CD4-positive, alpha-beta memory T cell (primary cell): ENCODE measurements around the gene HDAC4. TPM values are rescaled to one million over a fixed set of nuclear protein-coding genes. Genes with fewer than 3 reads are reported as not detected.
A peak's percentile ranks its signal among the peaks of the same experiment; 100 is the strongest.

Experiments
- CTCF ChIA-PET: fragments of 350-600 bp; sonication (Branson Sonifier 250); formaldehyde crosslinking; loops from one replicate; lab custom pipeline; 2021; ENCODE audit warnings: inconsistent platforms; ENCODE audit not compliant: partially characterized antibody; lab: Charles Lee
- POLR2A ChIA-PET: fragments of 350-600 bp; sonication (Branson Sonifier 250); formaldehyde crosslinking; loops from one replicate; lab custom pipeline; 2021; ENCODE audit not compliant: partially characterized antibody; lab: Charles Lee
- DNase-seq, 5 donors: peaks; one replicate each; pipeline versions ENCODE4 v3.0.0 to v3.0.0-alpha.2; 2020 to 2022; ENCODE audit warnings: mixed read lengths in 1 of 5
- H3K27ac ChIP-seq: one replicate; pipeline ENCODE4 v1.7.0; 2013; ENCODE audit warnings: low read depth, low read length
- H3K27me3 ChIP-seq: 2 replicates; pipeline ENCODE4 v1.7.0; 2013; ENCODE audit warnings: mild to moderate bottlenecking, low read length, moderate library complexity; ENCODE audit not compliant: insufficient read depth
- H3K36me3 ChIP-seq: 2 replicates; pipeline ENCODE4 v1.7.0; 2013; ENCODE audit warnings: mild to moderate bottlenecking, low read length, moderate library complexity; ENCODE audit not compliant: insufficient read depth
- H3K4me1 ChIP-seq: 2 replicates; pipeline ENCODE4 v1.7.0; 2013; ENCODE audit warnings: mild to moderate bottlenecking, low read length, moderate library complexity; ENCODE audit not compliant: insufficient read depth
- H3K4me3 ChIP-seq, 2 donors: one replicate each; pipeline ENCODE4 v1.7.0; 2013; ENCODE audit warnings: low read length in 2 of 2, mild to moderate bottlenecking in 1 of 2
- H3K9me3 ChIP-seq, 2 donors: one replicate each; pipeline ENCODE4 v1.7.0; 2013; ENCODE audit warnings: low read length in 2 of 2, control low read depth in 1 of 2; ENCODE audit not compliant: control insufficient read depth in 1 of 2
- H3K27ac Mint-ChIP-seq, 7 donors: one replicate each; pipeline ENCODE4 v1.8.0; 2020 to 2021; ENCODE audit warnings: mixed read lengths in 7 of 7, mild to moderate bottlenecking in 6 of 7, inconsistent platforms in 3 of 7, moderate library complexity in 3 of 7
- H3K27me3 Mint-ChIP-seq, 2 donors: one replicate each; pipeline ENCODE4 v1.8.0; 2020 to 2021; ENCODE audit warnings: mixed read lengths in 2 of 2
- H3K36me3 Mint-ChIP-seq, 2 donors: one replicate each; pipeline ENCODE4 v1.8.0; 2020 to 2021; ENCODE audit warnings: mixed read lengths in 2 of 2, inconsistent platforms in 1 of 2, mild to moderate bottlenecking in 1 of 2
- H3K4me1 Mint-ChIP-seq, 4 donors: one replicate each; pipeline ENCODE4 v1.8.0; 2020 to 2021; ENCODE audit warnings: mixed read lengths in 4 of 4, mild to moderate bottlenecking in 1 of 4
- H3K4me3 Mint-ChIP-seq, 8 donors: one replicate each; pipeline ENCODE4 v1.8.0; 2020 to 2021; ENCODE audit warnings: mixed read lengths in 8 of 8, mild to moderate bottlenecking in 7 of 8, moderate library complexity in 6 of 8, inconsistent platforms in 3 of 8
- H3K9me3 Mint-ChIP-seq, 8 donors: one replicate each; pipeline ENCODE4 v1.8.0; 2020 to 2021; ENCODE audit warnings: mixed read lengths in 8 of 8, mild to moderate bottlenecking in 5 of 8, inconsistent platforms in 3 of 8, moderate library complexity in 1 of 8
- intact Hi-C: fragments of 100-400 bp; cut with micrococcal nuclease; formaldehyde crosslinking; loops from one replicate; pipeline ENCODE4 v1.15.1; 2023
- polyA plus RNA-seq, 2 donors: library from polyadenylated mRNA; unstranded; fragments of 300-500 nt; fragmentation: Illumina TruSeq; gene quantifications; one replicate each; pipeline ENCODE4 v1.2.3, GENCODE V29; 2021
- total RNA-seq, 2 experiments: library from RNA; stranded (reverse); gene quantifications; one replicate each; pipeline ENCODE4 v1.2.3, GENCODE V29; 2021

Gene HDAC4
- total and polyA plus RNA-seq, 4 experiments from 2014 or later = 1.4 to 59.7 (median 30.4) TPM

DNA sequence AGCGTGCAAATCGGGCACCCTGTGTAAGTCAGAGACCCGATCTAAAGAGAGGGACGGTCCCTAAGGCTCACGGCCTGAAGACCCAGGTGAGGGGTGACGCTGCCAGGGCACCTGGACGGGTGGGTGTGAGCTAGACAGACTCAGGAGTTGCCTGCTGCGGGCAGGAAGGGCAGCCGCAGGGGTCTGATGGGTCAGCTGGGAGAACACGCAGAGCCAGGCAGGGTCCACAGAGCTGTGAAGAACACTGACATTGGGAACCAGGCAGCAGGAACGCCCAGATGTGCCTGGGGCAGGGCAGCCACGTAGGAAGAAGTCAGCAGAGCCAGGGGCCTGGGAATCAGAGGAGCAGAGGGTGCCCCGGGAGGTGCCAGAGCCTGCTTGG lies 25.9 kb downstream of the HDAC4 start:
- H3K36me3 Mint-ChIP-seq = peaks cover 0 to 1% of the 10 kb centered on the region in 2 donors
- H3K27ac Mint-ChIP-seq = peak overlapping the region in 1 of 7 donors; percentile 30
- peaks cover 0 to 7% (median 6%) of the 10 kb centered on the region in 4 donors for H3K4me1 Mint-ChIP-seq
- ChIA-PET POLR2A (no interaction called here), CTCF (no interaction called here)
- Histone ChIP-seq H3K4me1 (peaks cover 25% of the 10 kb centered on the region), H3K9me3 (no peaks in the 10 kb centered on the region), H3K27me3 (no peaks in the 10 kb centered on the region), H3K27ac (no peak overlapping the region), H3K36me3 (no peaks in the 10 kb centered on the region), H3K4me3 (no peak overlapping the region)
- no peak overlapping the region for H3K4me3 Mint-ChIP-seq
- DNase-seq = no peak
- intact Hi-C loops = no loop called here
- no peaks in the 10 kb centered on the region for H3K27me3 Mint-ChIP-seq
- H3K9me3 Mint-ChIP-seq = no peaks in the 10 kb centered on the region

GRCh38 chr2:239372835-239373234 lies 28.0 kb downstream of the HDAC4 start:
- no peak overlapping the region for H3K4me3 ChIP-seq
- intact Hi-C loops = no loop called here
- Mint-ChIP-seq H3K27me3 (no peaks in the 10 kb centered on the region), H3K9me3 (no peaks in the 10 kb centered on the region), H3K27ac (no peak overlapping the region), H3K4me1 (peaks cover 0 to 10% (median 5%) of the 10 kb centered on the region in 4 donors), H3K4me3 (no peak overlapping the region), H3K36me3 (peaks cover 2 to 3% of the 10 kb centered on the region in 2 donors)
- no peak for DNase-seq
- H3K36me3 ChIP-seq = no peaks in the 10 kb centered on the region
- no peak overlapping the region for H3K27ac ChIP-seq
- CTCF ChIA-PET = no interaction called here
- POLR2A ChIA-PET = no interaction called here
- no peaks in the 10 kb centered on the region for H3K27me3 ChIP-seq
- peaks cover 38% of the 10 kb centered on the region for H3K4me1 ChIP-seq
- no peaks in the 10 kb centered on the region for H3K9me3 ChIP-seq

GRCh38 chr2:239371726-239372686 lies 28.8 kb downstream of the HDAC4 start:
- POLR2A ChIA-PET = no interaction called here
- Histone ChIP-seq H3K36me3 (no peaks in the 10 kb centered on the region), H3K4me1 (peaks cover 38% of the 10 kb centered on the region), H3K27me3 (no peaks in the 10 kb centered on the region), H3K27ac (peak overlapping the region; percentile 82), H3K4me3 (no peak overlapping the region), H3K9me3 (no peaks in the 10 kb centered on the region)
- no peak overlapping the region for H3K4me3 Mint-ChIP-seq
- intact Hi-C loops = no loop called here
- H3K9me3 Mint-ChIP-seq = no peaks in the 10 kb centered on the region
- H3K27me3 Mint-ChIP-seq = no peaks in the 10 kb centered on the region
- H3K4me1 Mint-ChIP-seq = peaks cover 0 to 10% (median 5%) of the 10 kb centered on the region in 4 donors
- CTCF ChIA-PET = no interaction called here
- DNase-seq = no peak
- peaks cover 2 to 3% of the 10 kb centered on the region in 2 donors for H3K36me3 Mint-ChIP-seq
- H3K27ac Mint-ChIP-seq = no peak overlapping the region

- Mint-ChIP-seq H3K27ac (no peak overlapping the region), H3K4me1 (peaks cover 0 to 12% (median 8%) of the 10 kb centered on the region in 4 donors), H3K4me3 (peak overlapping the region in 2 of 8 donors; percentile 15 to 84), H3K36me3 (peaks cover 2 to 3% of the 10 kb centered on the region in 2 donors), H3K27me3 (no peaks in the 10 kb centered on the region), H3K9me3 (no peaks in the 10 kb centered on the region)
- H3K4me1 ChIP-seq = peaks cover 38% of the 10 kb centered on the region
- H3K27ac ChIP-seq = peak overlapping the region; percentile 82
- no peak for DNase-seq
- ChIA-PET POLR2A (interaction anchor here (0.9 to 2.5 kb wide), 5 partner anchors 10 to 140 kb away, joined by 3 to 32 read pairs (median 15); partner anchors contain the start of gene HDAC4), CTCF (interaction anchor here (0.9 to 2.3 kb wide), 3 partner anchors 10 to 104 kb away, joined by 3 to 13 read pairs (median 5); no protein-coding TSS in a partner anchor)
- H3K36me3 ChIP-seq = no peaks in the 10 kb centered on the region
- H3K4me3 ChIP-seq = no peak overlapping the region
- intact Hi-C loops = no loop called here
- no peaks in the 10 kb centered on the region for H3K9me3 ChIP-seq
- no peaks in the 10 kb centered on the region for H3K27me3 ChIP-seq
Measured at GRCh38 chr2:239370876-239371725, 29.7 kb downstream of the HDAC4 start.

DNA sequence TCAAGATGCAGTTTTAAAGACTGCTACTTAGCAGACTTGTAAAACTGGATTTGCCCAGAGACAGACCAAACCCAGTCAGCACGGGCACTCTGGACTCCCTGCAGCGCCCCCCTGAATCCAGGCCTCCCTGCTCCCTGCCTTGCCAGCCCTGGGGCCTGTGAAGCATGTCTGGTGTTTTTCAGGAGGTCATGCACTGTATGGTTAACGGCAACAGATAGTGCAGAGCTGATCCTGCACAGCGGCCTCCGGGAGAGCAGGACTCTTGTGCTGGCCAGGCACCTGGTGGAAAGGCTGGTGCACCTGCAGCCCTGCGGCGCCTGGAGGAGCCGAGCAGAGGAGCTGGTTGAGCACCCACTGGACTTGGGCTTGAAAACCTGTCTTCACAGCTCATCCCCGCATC lies 30.4 kb downstream of the HDAC4 start:
- no peaks in the 10 kb centered on the region for H3K36me3 ChIP-seq
- Mint-ChIP-seq H3K4me1 (peaks cover 4 to 12% (median 9%) of the 10 kb centered on the region in 4 donors), H3K4me3 (peak overlapping the region in 7 of 8 donors; percentile 77 to 92 (median 84)), H3K27me3 (no peaks in the 10 kb centered on the region), H3K9me3 (no peaks in the 10 kb centered on the region), H3K36me3 (peaks cover 2 to 3% of the 10 kb centered on the region in 2 donors), H3K27ac (peak overlapping the region in 1 of 7 donors; percentile 99)
- intact Hi-C loops = no loop called here
- H3K4me3 ChIP-seq = peak overlapping the region in 1 of 2 donors; percentile 48
- ChIA-PET POLR2A (interaction anchor here (0.9 to 2.5 kb wide), 7 partner anchors 11 to 140 kb away, joined by 3 to 32 read pairs (median 5); partner anchors contain the start of gene HDAC4), CTCF (interaction anchor here (0.9 to 2.3 kb wide), 3 partner anchors 10 to 104 kb away, joined by 3 to 13 read pairs (median 5); no protein-coding TSS in a partner anchor)
- no peaks in the 10 kb centered on the region for H3K9me3 ChIP-seq
- H3K27ac ChIP-seq = peak overlapping the region; percentile 82
- no peaks in the 10 kb centered on the region for H3K27me3 ChIP-seq
- DNase-seq = no peak
- peaks cover 38% of the 10 kb centered on the region for H3K4me1 ChIP-seq

DNA sequence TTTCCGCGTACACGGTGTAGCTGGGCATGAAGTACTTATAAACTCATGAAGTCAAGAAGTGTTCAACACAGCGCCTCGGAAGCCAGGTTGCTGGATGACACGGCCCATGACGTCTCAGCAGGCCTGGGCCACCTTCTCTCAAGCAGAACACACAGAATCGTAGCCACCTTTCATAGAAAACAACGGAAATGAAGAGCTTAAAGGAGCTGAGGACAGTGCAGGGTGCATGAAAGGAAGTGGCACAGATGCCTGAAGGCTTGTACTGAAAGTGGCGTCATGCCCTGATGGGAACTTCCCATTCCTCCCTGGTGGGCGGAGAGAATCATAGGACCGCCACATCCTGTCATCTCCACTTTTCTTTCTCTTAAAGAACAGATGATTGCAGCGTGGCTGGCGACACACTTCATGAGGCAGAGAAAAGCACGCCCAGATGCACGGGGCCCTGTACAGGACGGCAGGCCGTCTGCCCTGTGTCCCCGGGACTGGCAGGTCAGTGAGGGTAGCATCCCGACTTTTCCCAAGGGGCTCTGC lies 31.1 kb downstream of the HDAC4 start:
- no peaks in the 10 kb centered on the region for H3K36me3 ChIP-seq
- DNase-seq = peak; percentile 80 to 95 (median 90)
- Mint-ChIP-seq H3K36me3 (peaks cover 2 to 3% of the 10 kb centered on the region in 2 donors), H3K4me3 (peak overlapping the region; percentile 77 to 92 (median 84)), H3K9me3 (no peaks in the 10 kb centered on the region), H3K4me1 (peaks cover 7 to 15% (median 11%) of the 10 kb centered on the region in 4 donors), H3K27ac (peak overlapping the region in 1 of 7 donors; percentile 99), H3K27me3 (no peaks in the 10 kb centered on the region)
- no peaks in the 10 kb centered on the region for H3K27me3 ChIP-seq
- CTCF ChIA-PET = interaction anchor here (0.9 to 2.3 kb wide), 7 partner anchors 11 to 513 kb away, joined by 3 to 13 read pairs (median 4); no protein-coding TSS in a partner anchor
- H3K4me3 ChIP-seq = peak overlapping the region in 1 of 2 donors; percentile 48
- POLR2A ChIA-PET = interaction anchor here (1.0 to 2.5 kb wide), 14 partner anchors 11 to 139 kb away, joined by 3 to 32 read pairs (median 4); partner anchors contain the start of gene HDAC4
- no peaks in the 10 kb centered on the region for H3K9me3 ChIP-seq
- H3K4me1 ChIP-seq = peaks cover 39% of the 10 kb centered on the region
- H3K27ac ChIP-seq = peak overlapping the region; percentile 82
- intact Hi-C loops = loop anchor here (1.0 to 2.0 kb wide), 3 partner anchors 32 to 94 kb away; partner anchors contain the start of gene HDAC4
